Astrocyte (in vitro differentiated cells and primary cell): Measurements from ENCODE around the gene C12orf57. TPM values are rescaled to one million over a fixed set of nuclear protein-coding genes. Genes with fewer than 3 reads are reported as not detected.

Experiments
- DNase-seq: peaks from one replicate; pipeline ENCODE4 v3.0.0-alpha.2; 2010; ENCODE audit warnings: low read depth
- FAIRE-seq: peaks from 2 replicates; lab custom pipeline; 2011; peaks lifted over from hg19 to GRCh38; lab: Jason Lieb, UNC
- H2AFZ ChIP-seq: 2 replicates; pipeline ENCODE4 v1.6.0; 2012; ENCODE audit warnings: low read depth, low read length, inconsistent platforms
- H3K27ac ChIP-seq: 2 replicates; pipeline ENCODE4 v1.5.1; 2011; ENCODE audit warnings: low read depth, low read length, inconsistent platforms
- H3K27me3 ChIP-seq: 2 replicates; pipeline ENCODE4 v1.6.0; 2011; ENCODE audit warnings: low read length, inconsistent platforms; ENCODE audit not compliant: insufficient read depth
- H3K36me3 ChIP-seq: 2 replicates; pipeline ENCODE4 v1.5.1; 2011; ENCODE audit warnings: low read length, inconsistent platforms; ENCODE audit not compliant: insufficient read depth
- H3K4me1 ChIP-seq: 2 replicates; pipeline ENCODE4 v1.5.1; 2011; ENCODE audit warnings: low read length, inconsistent platforms; ENCODE audit not compliant: insufficient read depth
- H3K4me2 ChIP-seq: 2 replicates; pipeline ENCODE4 v1.6.0; 2012; ENCODE audit warnings: low read length, inconsistent platforms
- H3K4me3 ChIP-seq: 2 replicates; pipeline ENCODE4 v1.5.1; 2011; ENCODE audit warnings: low read depth, mild to moderate bottlenecking, low read length, inconsistent platforms; ENCODE audit not compliant: insufficient read depth
- H3K79me2 ChIP-seq: 2 replicates; pipeline ENCODE4 v1.6.0; 2012; ENCODE audit warnings: mild to moderate bottlenecking, low read length, inconsistent platforms; ENCODE audit not compliant: insufficient read depth
- H3K9ac ChIP-seq: 2 replicates; pipeline ENCODE4 v1.6.0; 2012; ENCODE audit warnings: mild to moderate bottlenecking, low read length, inconsistent platforms
- H3K9me3 ChIP-seq: 2 replicates; pipeline ENCODE4 v1.5.1; 2012; ENCODE audit warnings: low read depth, mild to moderate bottlenecking, low read length, inconsistent platforms; ENCODE audit not compliant: insufficient read depth
- H4K20me1 ChIP-seq: 2 replicates; pipeline ENCODE4 v1.6.0; 2012; ENCODE audit warnings: low read length, inconsistent platforms; ENCODE audit not compliant: insufficient read depth
- H3K27ac Mint-ChIP-seq: one replicate; pipeline ENCODE4 v1.8.0; 2021; ENCODE audit warnings: mild to moderate bottlenecking, mixed read lengths; ENCODE audit not compliant: unreplicated experiment
- H3K27me3 Mint-ChIP-seq: one replicate; pipeline ENCODE4 v1.8.0; 2021; ENCODE audit warnings: low read depth, mixed read lengths; ENCODE audit not compliant: unreplicated experiment
- H3K36me3 Mint-ChIP-seq: one replicate; pipeline ENCODE4 v1.8.0; 2021; ENCODE audit warnings: low read depth, mixed read lengths; ENCODE audit not compliant: unreplicated experiment
- H3K4me1 Mint-ChIP-seq: one replicate; pipeline ENCODE4 v1.8.0; 2021; ENCODE audit warnings: low read depth, mixed read lengths; ENCODE audit not compliant: unreplicated experiment
- H3K4me3 Mint-ChIP-seq: one replicate; pipeline ENCODE4 v1.8.0; 2021; ENCODE audit warnings: mild to moderate bottlenecking, moderate library complexity, mixed read lengths; ENCODE audit not compliant: unreplicated experiment
- H3K9me3 Mint-ChIP-seq: one replicate; pipeline ENCODE4 v1.8.0; 2021; ENCODE audit warnings: mild to moderate bottlenecking, mixed read lengths; ENCODE audit not compliant: unreplicated experiment
- CTCF ChIP-seq: IDR thresholded peaks from 2 replicates; pipeline ENCODE4 v1.5.1; 2011; ENCODE audit warnings: low read depth, mild to moderate bottlenecking, inconsistent platforms, low read length, moderate library complexity; ENCODE audit not compliant: insufficient read depth
- EZH2 ChIP-seq: IDR thresholded peaks from 2 replicates; pipeline ENCODE4 v1.6.1; 2012; ENCODE audit warnings: mild to moderate bottlenecking, low read length, inconsistent platforms; ENCODE audit not compliant: insufficient read depth
- total RNA-seq: library from RNA; stranded (reverse); gene quantifications from 2 replicates; pipeline ENCODE4 v1.2.1, GENCODE V29; 2021

The C12orf57 gene
- total RNA-seq, 1 donor from 2014 or later, result 117 TPM

GRCh38 chr12:6937481-6938352 is 6.1 kb upstream of the C12orf57 start:
- peaks cover 3% of the 10 kb centered on the region for H3K9me3 Mint-ChIP-seq

GRCh38 chr12:6938353-6939190 is 5.2 kb upstream of the C12orf57 start:
- no peak overlapping the region for H2AFZ ChIP-seq

More at GRCh38 chr12:6937481-6938352, 6.1 kb upstream of the C12orf57 start:
- DNase-seq, result peak; percentile 87
- Histone ChIP-seq H2AFZ (peak overlapping the region; percentile 63), H3K4me2 (peak overlapping the region; percentile 93), H4K20me1 (peaks cover 36% of the 10 kb centered on the region), H3K9me3 (no peaks in the 10 kb centered on the region), H3K79me2 (peaks cover 32% of the 10 kb centered on the region), H3K9ac (peak overlapping the region; percentile 91), H3K4me3 (peak overlapping the region; percentile 51), H3K27ac (peak overlapping the region; percentile 74), H3K27me3 (no peaks in the 10 kb centered on the region), H3K4me1 (peaks cover 37% of the 10 kb centered on the region), H3K36me3 (peaks cover 24% of the 10 kb centered on the region)
- Mint-ChIP-seq H3K27ac (peak overlapping the region; percentile 26), H3K36me3 (peaks cover 18% of the 10 kb centered on the region), H3K4me1 (peaks cover 26% of the 10 kb centered on the region), H3K4me3 (peak overlapping the region; percentile 66), H3K27me3 (no peaks in the 10 kb centered on the region)
- FAIRE-seq, result peak; percentile 83
- TF ChIP-seq EZH2 (no peak), CTCF (peak; percentile 77)

More at GRCh38 chr12:6938353-6939190, 5.2 kb upstream of the C12orf57 start:
- peak overlapping the region; percentile 93 for H3K4me2 ChIP-seq
- H3K27me3 ChIP-seq, result no peaks in the 10 kb centered on the region
- no peak for TF ChIP-seq CTCF
- TF ChIP-seq EZH2, result peak; percentile 33
- H3K27ac ChIP-seq, result peak overlapping the region; percentile 31
- H3K27me3 Mint-ChIP-seq, result no peaks in the 10 kb centered on the region
- H3K4me3 ChIP-seq, result no peak overlapping the region
- H3K79me2 ChIP-seq, result peaks cover 23% of the 10 kb centered on the region
- FAIRE-seq (no peak), DNase-seq (no peak)
- peaks cover 24% of the 10 kb centered on the region for H3K36me3 ChIP-seq
- H3K9ac ChIP-seq, result peak overlapping the region; percentile 91
- peaks cover 30% of the 10 kb centered on the region for H4K20me1 ChIP-seq
- H3K27ac Mint-ChIP-seq, result peak overlapping the region; percentile 82
- peaks cover 3% of the 10 kb centered on the region for H3K9me3 Mint-ChIP-seq
- H3K4me3 Mint-ChIP-seq, result peak overlapping the region; percentile 66
- H3K9me3 ChIP-seq, result no peaks in the 10 kb centered on the region
- peaks cover 18% of the 10 kb centered on the region for H3K36me3 Mint-ChIP-seq
- H3K4me1 ChIP-seq, result peaks cover 39% of the 10 kb centered on the region
- H3K4me1 Mint-ChIP-seq, result peaks cover 24% of the 10 kb centered on the region
